ENCODE measurements around the gene WRNIP1. TPM values are rescaled to one million over a fixed set of nuclear protein-coding genes. Genes with fewer than 3 reads are reported as not detected.

The WRNIP1 gene
- total and polyA plus RNA-seq, 2 of the 4 experiments (the other 2 are of a cell fraction), result 43.7 to 47.1 TPM

DNA sequence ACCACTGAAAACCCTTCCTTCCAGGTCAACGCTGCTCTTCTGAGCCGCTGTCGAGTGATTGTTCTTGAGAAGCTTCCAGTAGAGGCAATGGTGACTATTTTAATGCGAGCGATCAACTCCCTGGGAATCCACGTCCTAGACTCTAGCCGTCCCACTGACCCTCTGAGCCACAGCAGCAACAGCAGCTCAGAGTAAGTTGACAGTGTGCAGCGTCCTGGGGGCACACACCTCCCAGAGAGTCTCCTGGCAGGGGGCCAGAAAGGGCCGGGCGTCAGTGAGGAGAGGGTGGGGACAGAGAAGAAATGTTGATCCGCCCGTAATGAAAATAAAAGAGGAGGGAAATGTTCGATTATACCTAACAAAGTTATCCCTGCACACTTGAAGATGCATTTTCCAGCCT is 5.0 kb downstream of the WRNIP1 start:
- in situ Hi-C loops (cut with MboI; ENCODE audit: low sequenced_read_pairs), result no loop called here
- Histone ChIP-seq H3K18ac (ENCODE audit: low read depth, low read length) (no peak overlapping the region), H3K9me1 (ENCODE audit: insufficient read depth, low read length) (peaks cover 34% of the 10 kb centered on the region), H2BK5ac (ENCODE audit: low read depth, low read length, poor library complexity, severe bottlenecking) (no peak overlapping the region), H3K27ac (ENCODE audit: insufficient read depth, low read length) (0 out of 2 replicates have a peak overlapping the region, but pooled peaks have one; percentile 16), H3K56ac (ENCODE audit: extremely low read depth, insufficient read depth, low read length) (no peak overlapping the region), H3K14ac (replicated peaks; ENCODE audit: low read depth, low read length) (no peak overlapping the region), H3K4me1 (ENCODE audit: control insufficient read depth, insufficient read depth, low read length) (peaks cover 18% of the 10 kb centered on the region), H3K4me2 (ENCODE audit: low read depth, low read length) (peak overlapping the region; percentile 87), H3K9me3 (ENCODE audit: control insufficient read depth, insufficient read depth, low read length) (no peaks in the 10 kb centered on the region), H2BK15ac (ENCODE audit: low read depth, low read length) (no peak overlapping the region), H2BK20ac (ENCODE audit: low read depth, low read length) (no peak overlapping the region), H2AK9ac (replicated peaks; ENCODE audit: low read depth, low read length, poor library complexity) (no peak overlapping the region), H3K4ac (ENCODE audit: low read depth, low read length) (no peak overlapping the region), H3K9ac (ENCODE audit: low read depth, low read length) (no peak overlapping the region), H3K23ac (ENCODE audit: low read depth, low read length) (peak overlapping the region; percentile 85), H3K79me1 (ENCODE audit: low read depth in 1 of 2, low read length in 2 of 2) (peaks cover 27 to 71% of the 10 kb centered on the region in 2 experiments), H4K8ac (ENCODE audit: low read depth in 2 of 2, low read length in 2 of 2) (no peak overlapping the region), H2AFZ (replicated peaks; ENCODE audit: low read length, poor library complexity) (no peak overlapping the region), H3K4me3 (ENCODE audit: insufficient read depth, low read depth, low read length) (no peak overlapping the region), H2AK5ac (ENCODE audit: low read depth, low read length) (no peak overlapping the region), H3K36me3 (ENCODE audit: control insufficient read depth, insufficient read depth, low read length) (peaks cover 21% of the 10 kb centered on the region), H2BK120ac (ENCODE audit: low read depth, low read length) (no peak overlapping the region), H4K91ac (ENCODE audit: insufficient read depth, low read depth, low read length) (no peak overlapping the region), H4K20me1 (ENCODE audit: insufficient read depth, low read length) (peaks cover 72% of the 10 kb centered on the region), H4K5ac (ENCODE audit: low read depth, low read length) (peak overlapping the region; percentile 18), H3K27me3 (ENCODE audit: control insufficient read depth, insufficient read depth, low read length) (no peaks in the 10 kb centered on the region)
- no peak for ATAC-seq (ENCODE audit: low read depth)
- POLR2A ChIA-PET (ENCODE audit: unreplicated experiment), result no interaction called here
- dilution Hi-C loops (cut with HindIII; ENCODE audit: low sequenced_read_pairs, unreplicated experiment), result no loop called here
- intact Hi-C loops (cut with micrococcal nuclease), result no loop called here
- BruUV-seq (replicated peaks), result no TSS peak
- WGBS, 2 experiments (ENCODE audit: extremely low coverage in 2 of 2, insufficient read length in 1 of 2), result 20% methylated on average over 1 of the region's 13 CpGs; no CpG with 5 or more reads in 1 of the 2 experiments
- no peak for TF ChIP-seq NFE2L2 (IDR thresholded peaks at IDR 0.05; ENCODE audit: low read depth, low read length)
- no peak for TF ChIP-seq SMC3 (IDR thresholded peaks at IDR 0.05; ENCODE audit: low read depth, low read length)
- TF ChIP-seq, protein P1, sequence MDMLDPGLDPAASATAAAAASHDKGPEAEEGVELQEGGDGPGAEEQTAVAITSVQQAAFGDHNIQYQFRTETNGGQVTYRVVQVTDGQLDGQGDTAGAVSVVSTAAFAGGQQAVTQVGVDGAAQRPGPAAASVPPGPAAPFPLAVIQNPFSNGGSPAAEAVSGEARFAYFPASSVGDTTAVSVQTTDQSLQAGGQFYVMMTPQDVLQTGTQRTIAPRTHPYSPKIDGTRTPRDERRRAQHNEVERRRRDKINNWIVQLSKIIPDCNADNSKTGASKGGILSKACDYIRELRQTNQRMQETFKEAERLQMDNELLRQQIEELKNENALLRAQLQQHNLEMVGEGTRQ (IDR thresholded peaks at IDR 0.05; ENCODE audit: low read depth, low read length), result no peak
- TF ChIP-seq BHLHE40 (IDR thresholded peaks at IDR 0.05; ENCODE audit: low read depth, low read length), result no peak
- no peak for TF ChIP-seq RFX5 (IDR thresholded peaks at IDR 0.05; ENCODE audit: low read depth, low read length)
- CTCF ChIA-PET, result interaction anchor here (0.6 kb wide), 1 partner anchor 202 kb away, joined by 3 read pairs; no protein-coding TSS in a partner anchor
- DNase-seq, result no peak

All from IMR-90 (cell line).